Non-pigmented ciliary epithelial cell (primary cell): ENCODE data around the gene TEKTIP1.

Experiments
- DNase-seq: peaks from one replicate; pipeline ENCODE4 v3.0.0-alpha.2; 2010; ENCODE audit warnings: low read depth

The TEKTIP1 gene

GRCh38 chr19:3537438-3538240, 1.3 kb upstream of the TEKTIP1 start:
- DNase-seq, result no peak

- DNase-seq, result no peak
These were observed 580 bp upstream of the TEKTIP1 start for GRCh38 chr19:3538258-3538929.

GRCh38 chr19:3539756-3540118, 763 bp downstream of the TEKTIP1 start:
- no peak for DNase-seq

- DNase-seq, result no peak
These were observed 4.4 kb downstream of the TEKTIP1 start for GRCh38 chr19:3543150-3544057.

GRCh38 chr19:3544058-3544376, 5.0 kb downstream of the TEKTIP1 start:
- no peak for DNase-seq

- DNase-seq, result no peak
These were observed 6.0 kb downstream of the TEKTIP1 start for GRCh38 chr19:3544742-3545668.

GRCh38 chr19:3545669-3546034, 6.7 kb downstream of the TEKTIP1 start:
- DNase-seq, result no peak

- no peak for DNase-seq
These were observed 7.1 kb downstream of the TEKTIP1 start for GRCh38 chr19:3546119-3546518.

GRCh38 chr19:3547301-3547731, 8.3 kb downstream of the TEKTIP1 start:
- no peak for DNase-seq

GRCh38 chr19:3547767-3548282, 8.9 kb downstream of the TEKTIP1 start:
- DNase-seq, result no peak

- DNase-seq, result no peak
These were observed 9.6 kb downstream of the TEKTIP1 start for GRCh38 chr19:3548606-3549005.

GRCh38 chr19:3549816-3550215, 10.8 kb downstream of the TEKTIP1 start:
- DNase-seq, result no peak

GRCh38 chr19:3550947-3551791, 12.2 kb downstream of the TEKTIP1 start:
- DNase-seq, result no peak

GRCh38 chr19:3551792-3552095, 12.8 kb downstream of the TEKTIP1 start:
- no peak for DNase-seq

GRCh38 chr19:3554254-3555083, 15.5 kb downstream of the TEKTIP1 start:
- DNase-seq, result no peak

- DNase-seq, result no peak
These were observed 16.9 kb downstream of the TEKTIP1 start for GRCh38 chr19:3555653-3556422.

- DNase-seq, result no peak
These were observed 17.5 kb downstream of the TEKTIP1 start for GRCh38 chr19:3556423-3556977.

- no peak for DNase-seq
These were observed 18.0 kb downstream of the TEKTIP1 start for GRCh38 chr19:3556978-3557460.
